Lung (tissue), 12 donors: ENCODE measurements around the gene NNMT. TPM values are rescaled to one million over a fixed set of nuclear protein-coding genes. Genes with fewer than 3 reads are reported as not detected.

Experiments
- ATAC-seq: fragments of 200-7000 bp; cut with Tn5 transposase; one replicate; pipeline ENCODE4 v1.9.1; 2020; ENCODE audit warnings: moderate number of reproducible peaks; ENCODE audit not compliant: insufficient read depth, low FRiP score
- DNase-seq, 3 donors: peaks; one replicate each; pipeline ENCODE4 v3.0.0-alpha.2; 2013 to 2017
- H3K27ac ChIP-seq, 2 donors: one replicate each; pipeline ENCODE4 v1.5.1; 2013; ENCODE audit warnings: mild to moderate bottlenecking in 2 of 2, moderate library complexity in 2 of 2, control low read depth in 1 of 2, inconsistent platforms in 1 of 2, low read depth in 1 of 2, low read length in 1 of 2
- H3K27me3 ChIP-seq, 3 donors: one replicate each; pipeline ENCODE4 v1.5.1; 2013; ENCODE audit warnings: low read length in 2 of 3; ENCODE audit not compliant: control insufficient read depth in 3 of 3, insufficient read depth in 3 of 3
- H3K36me3 ChIP-seq, 4 donors: one replicate each; pipeline ENCODE4 v1.5.1; 2013; ENCODE audit warnings: low read length in 4 of 4, mild to moderate bottlenecking in 1 of 4, moderate library complexity in 1 of 4; ENCODE audit not compliant: control insufficient read depth in 4 of 4, insufficient read depth in 4 of 4
- H3K4me1 ChIP-seq, 5 donors: one replicate each; pipeline ENCODE4 v1.5.1; 2013; ENCODE audit warnings: low read length in 5 of 5, mild to moderate bottlenecking in 2 of 5, moderate library complexity in 1 of 5; ENCODE audit not compliant: control insufficient read depth in 5 of 5, insufficient read depth in 5 of 5
- H3K4me3 ChIP-seq: one replicate; pipeline ENCODE4 v1.5.1; 2013; ENCODE audit warnings: mild to moderate bottlenecking, control low read depth, moderate library complexity
- H3K9ac ChIP-seq, 2 donors: one replicate each; pipeline ENCODE4 v1.5.1; 2013; ENCODE audit warnings: low read length in 2 of 2, control low read depth in 1 of 2; ENCODE audit not compliant: insufficient read depth in 1 of 2
- H3K9me3 ChIP-seq, 4 donors: one replicate each; pipeline ENCODE4 v1.5.1; 2013; ENCODE audit warnings: low read length in 3 of 4, mild to moderate bottlenecking in 1 of 4, moderate library complexity in 1 of 4; ENCODE audit not compliant: control insufficient read depth in 4 of 4, insufficient read depth in 3 of 4
- WGBS, 2 donors: extraction: QIAGEN DNeasy Blood & Tissue Kit; methylation state at CpG; one replicate each; pipeline ENCODE4 v1.1.7; 2013; 5-methylcytosine and 5-hydroxymethylcytosine counted together
- polyA plus RNA-seq, 2 donors: library from polyadenylated mRNA; stranded (reverse); fragments of 200-250 nt; gene quantifications; one replicate each; pipeline ENCODE4 v1.2.1, GENCODE V29; 2013
- total RNA-seq, 2 donors: library from RNA; depleted of rRNA in 1 of 2; stranded (reverse); fragments of >200 nt in 1 of 2; gene quantifications; one replicate each; pipeline ENCODE4 v1.2.1, GENCODE V29; 2014 to 2021
- TF ChIP-seq, protein P1 (sequence below): IDR thresholded peaks from 2 replicates; pipeline ENCODE4 v1.5.1; 2012; ENCODE audit warnings: mild to moderate bottlenecking; ENCODE audit errors: control extremely low read depth, extremely low read depth
- donor health status: control.
- donor health status: control.
- donor health status: Bipolar disorder and iron deficiency.
- donor health status: healthy.
- donor health status: DM: yes; HTN: yes; CAD: no.

The NNMT gene
- total and polyA plus RNA-seq, 4 donors: 15.4 to 523 (median 345) TPM

DNA sequence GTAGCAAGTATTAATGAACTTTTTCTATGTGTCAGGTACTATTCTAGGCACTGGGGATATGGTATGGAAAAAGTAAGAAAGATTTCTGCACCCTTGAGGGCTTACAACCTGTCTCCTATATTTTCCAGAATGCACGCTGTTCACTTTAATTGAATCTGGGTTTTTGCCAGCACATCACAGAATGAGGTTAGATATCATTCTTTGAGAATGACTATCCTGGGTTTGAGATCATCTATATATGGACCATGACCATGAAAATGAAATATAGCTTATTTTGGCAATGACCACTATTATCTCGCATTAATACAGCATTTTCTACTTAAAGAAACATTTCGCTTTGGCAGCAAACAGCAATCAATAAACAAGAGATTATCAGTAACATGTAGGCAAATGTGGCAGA lies 57.2 kb downstream of the NNMT start:
- no peak overlapping the region for H3K4me3 ChIP-seq
- 87 to 93% methylated on average over 3 of the region's 3 CpGs for WGBS, 2 donors
- DNase-seq (no peak), ATAC-seq (no peak)
- no peak overlapping the region for H3K9ac ChIP-seq
- no peaks in the 10 kb centered on the region for H3K9me3 ChIP-seq
- H3K4me1 ChIP-seq: no peaks in the 10 kb centered on the region
- no peak overlapping the region for H3K27ac ChIP-seq
- TF ChIP-seq, protein P1, sequence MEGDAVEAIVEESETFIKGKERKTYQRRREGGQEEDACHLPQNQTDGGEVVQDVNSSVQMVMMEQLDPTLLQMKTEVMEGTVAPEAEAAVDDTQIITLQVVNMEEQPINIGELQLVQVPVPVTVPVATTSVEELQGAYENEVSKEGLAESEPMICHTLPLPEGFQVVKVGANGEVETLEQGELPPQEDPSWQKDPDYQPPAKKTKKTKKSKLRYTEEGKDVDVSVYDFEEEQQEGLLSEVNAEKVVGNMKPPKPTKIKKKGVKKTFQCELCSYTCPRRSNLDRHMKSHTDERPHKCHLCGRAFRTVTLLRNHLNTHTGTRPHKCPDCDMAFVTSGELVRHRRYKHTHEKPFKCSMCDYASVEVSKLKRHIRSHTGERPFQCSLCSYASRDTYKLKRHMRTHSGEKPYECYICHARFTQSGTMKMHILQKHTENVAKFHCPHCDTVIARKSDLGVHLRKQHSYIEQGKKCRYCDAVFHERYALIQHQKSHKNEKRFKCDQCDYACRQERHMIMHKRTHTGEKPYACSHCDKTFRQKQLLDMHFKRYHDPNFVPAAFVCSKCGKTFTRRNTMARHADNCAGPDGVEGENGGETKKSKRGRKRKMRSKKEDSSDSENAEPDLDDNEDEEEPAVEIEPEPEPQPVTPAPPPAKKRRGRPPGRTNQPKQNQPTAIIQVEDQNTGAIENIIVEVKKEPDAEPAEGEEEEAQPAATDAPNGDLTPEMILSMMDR: no peak
- H3K36me3 ChIP-seq: no peaks in the 10 kb centered on the region
- no peaks in the 10 kb centered on the region for H3K27me3 ChIP-seq

DNA sequence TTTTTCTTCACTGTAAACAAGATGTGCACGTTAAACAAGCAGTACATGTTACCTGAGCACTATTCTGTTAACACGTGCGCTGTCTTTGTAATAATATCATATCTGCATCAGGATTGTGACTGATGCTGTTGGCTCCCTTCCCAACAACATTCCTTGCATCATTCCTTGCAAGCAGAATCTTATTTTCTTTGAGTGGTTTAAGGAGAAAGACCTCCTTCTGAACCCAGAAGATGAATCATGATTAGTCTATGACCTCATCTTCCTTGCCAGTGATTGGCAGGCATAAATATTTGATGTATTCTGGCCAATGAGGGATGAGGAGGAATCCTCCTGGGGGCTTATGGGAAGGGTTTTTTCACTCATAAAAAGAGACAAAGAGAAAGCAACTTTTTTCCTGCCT lies 57.9 kb downstream of the NNMT start:
- ATAC-seq: no peak
- H3K9ac ChIP-seq: no peak overlapping the region
- H3K4me1 ChIP-seq: no peaks in the 10 kb centered on the region
- no peaks in the 10 kb centered on the region for H3K36me3 ChIP-seq
- DNase-seq: no peak
- no peak overlapping the region for H3K4me3 ChIP-seq
- H3K27me3 ChIP-seq: no peaks in the 10 kb centered on the region
- no peaks in the 10 kb centered on the region for H3K9me3 ChIP-seq
- WGBS, 2 donors: 82 to 90% methylated on average over 3 of the region's 3 CpGs
- TF ChIP-seq, protein P1: no peak
- no peak overlapping the region for H3K27ac ChIP-seq

DNA sequence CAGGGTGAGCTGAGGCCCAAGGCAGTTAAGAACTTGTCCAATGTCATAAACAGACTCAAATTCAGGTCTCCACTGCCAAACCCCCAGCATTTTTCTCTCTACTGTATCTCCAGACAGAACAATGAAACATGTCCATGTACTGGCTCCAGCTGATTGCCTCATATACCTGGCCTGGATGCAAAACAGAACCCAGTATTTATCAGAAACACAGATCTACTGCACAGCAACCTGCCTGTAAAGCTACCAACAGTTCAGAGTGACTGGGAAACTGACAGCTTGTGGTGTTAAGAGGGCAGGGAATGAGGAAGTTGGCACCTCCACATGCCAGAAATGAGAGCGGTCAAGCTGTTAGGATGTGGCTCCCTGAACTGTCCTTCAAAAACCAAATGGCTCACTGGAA lies 62.5 kb downstream of the NNMT start:
- ATAC-seq (no peak), DNase-seq (no peak)
- TF ChIP-seq, protein P1: no peak
- no peaks in the 10 kb centered on the region for H3K36me3 ChIP-seq
- H3K4me3 ChIP-seq: no peak overlapping the region
- no peaks in the 10 kb centered on the region for H3K27me3 ChIP-seq
- WGBS, 2 donors: 17 to 36% methylated on average over 1 of the region's 1 CpG
- H3K9me3 ChIP-seq: no peaks in the 10 kb centered on the region
- H3K9ac ChIP-seq: no peak overlapping the region
- H3K27ac ChIP-seq: no peak overlapping the region
- no peaks in the 10 kb centered on the region for H3K4me1 ChIP-seq

- DNase-seq: no peak
- TF ChIP-seq, protein P1: no peak
- H3K27ac ChIP-seq: no peak overlapping the region
- H3K36me3 ChIP-seq: no peaks in the 10 kb centered on the region
- H3K4me3 ChIP-seq: no peak overlapping the region
- no peaks in the 10 kb centered on the region for H3K9me3 ChIP-seq
- no peak overlapping the region for H3K9ac ChIP-seq
- H3K4me1 ChIP-seq: no peaks in the 10 kb centered on the region
- ATAC-seq: no peak
- no peaks in the 10 kb centered on the region for H3K27me3 ChIP-seq
Measured at GRCh38 chr11:114359342-114359741, 63.1 kb downstream of the NNMT start.
